ENCODE measurements around the gene C6orf118. TPM values are rescaled to one million over a fixed set of nuclear protein-coding genes. Genes with fewer than 3 reads are reported as not detected.

C6orf118 gene
- total RNA-seq, 1 donor from 2014 or later: not detected

GRCh38 chr6:165245701-165246100 lies 63.7 kb downstream of the C6orf118 start:
- no peak overlapping the region for H3K27ac Mint-ChIP-seq (ENCODE audit: unreplicated experiment)
- TF ChIP-seq CTCF (IDR thresholded peaks at IDR 0.05; ENCODE audit: partially characterized antibody, unreplicated experiment): no peak
- no peak overlapping the region for H3K4me3 Mint-ChIP-seq (ENCODE audit: unreplicated experiment)
- no peaks in the 10 kb centered on the region for H3K36me3 Mint-ChIP-seq (ENCODE audit: unreplicated experiment)
- H3K9me3 Mint-ChIP-seq (ENCODE audit: unreplicated experiment): no peaks in the 10 kb centered on the region
- DNase-seq: no peak
- no peaks in the 10 kb centered on the region for H3K4me1 Mint-ChIP-seq (ENCODE audit: low read depth, unreplicated experiment)
- no peaks in the 10 kb centered on the region for H3K27me3 Mint-ChIP-seq (ENCODE audit: unreplicated experiment)

GRCh38 chr6:165245287-165245686 lies 64.1 kb downstream of the C6orf118 start:
- peak; percentile 29 for TF ChIP-seq CTCF (IDR thresholded peaks at IDR 0.05; ENCODE audit: partially characterized antibody, unreplicated experiment)
- H3K27me3 Mint-ChIP-seq (ENCODE audit: unreplicated experiment): no peaks in the 10 kb centered on the region
- no peak overlapping the region for H3K27ac Mint-ChIP-seq (ENCODE audit: unreplicated experiment)
- no peaks in the 10 kb centered on the region for H3K4me1 Mint-ChIP-seq (ENCODE audit: low read depth, unreplicated experiment)
- H3K9me3 Mint-ChIP-seq (ENCODE audit: unreplicated experiment): no peaks in the 10 kb centered on the region
- DNase-seq: no peak
- H3K4me3 Mint-ChIP-seq (ENCODE audit: unreplicated experiment): no peak overlapping the region
- H3K36me3 Mint-ChIP-seq (ENCODE audit: unreplicated experiment): no peaks in the 10 kb centered on the region

GRCh38 chr6:165244524-165245247 lies 64.7 kb downstream of the C6orf118 start:
- Mint-ChIP-seq H3K4me1 (ENCODE audit: low read depth, unreplicated experiment) (no peaks in the 10 kb centered on the region), H3K27ac (ENCODE audit: unreplicated experiment) (no peak overlapping the region), H3K9me3 (ENCODE audit: unreplicated experiment) (no peaks in the 10 kb centered on the region), H3K4me3 (ENCODE audit: unreplicated experiment) (no peak overlapping the region), H3K27me3 (ENCODE audit: unreplicated experiment) (no peaks in the 10 kb centered on the region), H3K36me3 (ENCODE audit: unreplicated experiment) (no peaks in the 10 kb centered on the region)
- DNase-seq: no peak
- TF ChIP-seq CTCF (IDR thresholded peaks at IDR 0.05; ENCODE audit: partially characterized antibody, unreplicated experiment): no peak

GRCh38 chr6:165243801-165244200 lies 65.6 kb downstream of the C6orf118 start:
- DNase-seq: no peak
- Mint-ChIP-seq H3K4me3 (ENCODE audit: unreplicated experiment) (no peak overlapping the region), H3K4me1 (ENCODE audit: low read depth, unreplicated experiment) (no peaks in the 10 kb centered on the region), H3K27ac (ENCODE audit: unreplicated experiment) (no peak overlapping the region), H3K36me3 (ENCODE audit: unreplicated experiment) (no peaks in the 10 kb centered on the region), H3K27me3 (ENCODE audit: unreplicated experiment) (no peaks in the 10 kb centered on the region), H3K9me3 (ENCODE audit: unreplicated experiment) (no peaks in the 10 kb centered on the region)
- no peak for TF ChIP-seq CTCF (IDR thresholded peaks at IDR 0.05; ENCODE audit: partially characterized antibody, unreplicated experiment)

- Mint-ChIP-seq H3K4me1 (ENCODE audit: low read depth, unreplicated experiment) (no peaks in the 10 kb centered on the region), H3K9me3 (ENCODE audit: unreplicated experiment) (no peaks in the 10 kb centered on the region), H3K36me3 (ENCODE audit: unreplicated experiment) (peaks cover 9% of the 10 kb centered on the region), H3K4me3 (ENCODE audit: unreplicated experiment) (no peak overlapping the region), H3K27me3 (ENCODE audit: unreplicated experiment) (peaks cover 4% of the 10 kb centered on the region), H3K27ac (ENCODE audit: unreplicated experiment) (no peak overlapping the region)
- TF ChIP-seq CTCF (IDR thresholded peaks at IDR 0.05; ENCODE audit: partially characterized antibody, unreplicated experiment): no peak
- no peak for DNase-seq
These were observed 73.1 kb downstream of the C6orf118 start for GRCh38 chr6:165236326-165236725.

Data from glutamatergic neuron (in vitro differentiated cells).